HepG2 (cell line): ENCODE data around the gene POLR2H.

Source experiments
- BRCA1 ChIP-seq: sonication (generic); formaldehyde crosslinking; IDR thresholded peaks from 2 replicates; pipeline ENCODE4 v1.4.0; 2020; ENCODE audit warnings: missing genetic modification reagents
- CHD2 ChIP-seq: IDR thresholded peaks from 2 replicates; pipeline ENCODE4 v1.6.1; 2011; ENCODE audit warnings: low read depth, low read length, improper control_type of control experiment
- CTCF ChIP-seq: sonication (generic); formaldehyde crosslinking; IDR thresholded peaks from 2 replicates; pipeline ENCODE4 v1.5.0; 2020; ENCODE audit warnings: mild to moderate bottlenecking, missing genetic modification reagents, moderate library complexity
- ELF4 ChIP-seq: sonication (generic); formaldehyde crosslinking; IDR thresholded peaks from 2 replicates; pipeline ENCODE4 v1.5.0; 2020; ENCODE audit warnings: missing genetic modification reagents, mild to moderate bottlenecking, moderate library complexity, borderline replicate concordance
- GABPB1 ChIP-seq: IDR thresholded peaks from 2 replicates; pipeline ENCODE4 v1.6.1; 2016; ENCODE audit warnings: mild to moderate bottlenecking, missing genetic modification reagents, moderate library complexity, missing compliant biosample characterization
- HIVEP1 ChIP-seq: sonication (generic); formaldehyde crosslinking; IDR thresholded peaks from 2 replicates; pipeline ENCODE4 v1.4.0; 2020; ENCODE audit warnings: mild to moderate bottlenecking, missing genetic modification reagents
- HNRNPUL1 ChIP-seq: fragments of 200-400 bp; formaldehyde crosslinking; IDR thresholded peaks from 2 replicates; pipeline ENCODE4 v1.6.1; 2017; ENCODE audit warnings: low read depth, mild to moderate bottlenecking, low read length, moderate library complexity
- POLR2A ChIP-seq, 2 experiments: IDR thresholded peaks; 2 replicates each; pipeline ENCODE4 v1.6.1; 2011; ENCODE audit warnings: low read depth in 2 of 2, low read length in 2 of 2, mild to moderate bottlenecking in 1 of 2, moderate library complexity in 1 of 2; ENCODE audit not compliant: insufficient read depth in 1 of 2
- ZFP41 ChIP-seq: sonication (generic); formaldehyde crosslinking; IDR thresholded peaks from 2 replicates; pipeline ENCODE4 v1.4.0; 2020; ENCODE audit warnings: mild to moderate bottlenecking, missing genetic modification reagents, borderline replicate concordance
- ZNF101 ChIP-seq: sonication (generic); formaldehyde crosslinking; IDR thresholded peaks from 2 replicates; pipeline ENCODE4 v1.4.0; 2020; ENCODE audit warnings: mild to moderate bottlenecking, low read depth, missing genetic modification reagents, borderline replicate concordance
- ZNF280D ChIP-seq: sonication (generic); formaldehyde crosslinking; IDR thresholded peaks from 2 replicates; pipeline ENCODE4 v1.5.1; 2020; ENCODE audit warnings: mild to moderate bottlenecking, missing genetic modification reagents
- ZNF549 ChIP-seq: sonication (generic); formaldehyde crosslinking; IDR thresholded peaks from 2 replicates; pipeline ENCODE4 v1.5.0; 2020; ENCODE audit warnings: missing genetic modification reagents
- ZNF572 ChIP-seq: sonication (generic); formaldehyde crosslinking; IDR thresholded peaks from 2 replicates; pipeline ENCODE4 v1.5.1; 2020; ENCODE audit warnings: mild to moderate bottlenecking, missing genetic modification reagents

- TF ChIP-seq BRCA1 (CRISPR knock-in tag) (no peak), HIVEP1 (CRISPR knock-in tag) (no peak), ELF4 (CRISPR knock-in tag) (no peak), GABPB1 (no peak), CHD2 (no peak), ZNF101 (no peak), POLR2A (IDR thresholded peaks at IDR 0.05; ENCODE audit: insufficient read depth in 1 of 2, low read depth in 2 of 2, low read length in 2 of 2) (no peak), HNRNPUL1 (no peak), CTCF (CRISPR knock-in tag) (no peak), ZNF549 (CRISPR knock-in tag) (no peak), ZNF280D (no peak), ZNF572 (CRISPR knock-in tag) (no peak), ZFP41 (CRISPR knock-in tag) (no peak)
Observed at GRCh38 chr3:184391266-184391665, 29.8 kb downstream of the POLR2H start.
